H1 (cell line): ENCODE results near the gene FOXA3. TPM values are rescaled to one million over a fixed set of nuclear protein-coding genes. Genes with fewer than 3 reads are reported as not detected.

Source experiments
- CTCF ChIA-PET: fragments of 300-600 bp; sonication (Branson Sonifier 250); formaldehyde crosslinking; loops from one replicate; lab custom pipeline; 2021; ENCODE audit not compliant: partially characterized antibody; lab: Charles Lee
- POLR2A ChIA-PET: fragments of 300-600 bp; sonication (Branson Sonifier 250); formaldehyde crosslinking; loops from one replicate; lab custom pipeline; 2021; ENCODE audit warnings: inconsistent platforms; ENCODE audit not compliant: partially characterized antibody; lab: Charles Lee
- DNase-seq, 2 experiments: peaks; one replicate each; pipeline versions ENCODE4 v3.0.0 to v3.0.0-alpha.2; 2010 to 2022; ENCODE audit warnings: low spot score in 2 of 2, low read depth in 1 of 2, mixed read lengths in 1 of 2
- FAIRE-seq: peaks from 2 replicates; lab custom pipeline; 2011; peaks lifted over from hg19 to GRCh38; lab: Jason Lieb, UNC
- H2AFZ ChIP-seq: 2 replicates; pipeline ENCODE4 v1.8.1; 2012; ENCODE audit warnings: low read length, inconsistent platforms
- H2AK5ac ChIP-seq: 2 replicates; pipeline ENCODE4 v1.6.1; 2013; ENCODE audit warnings: low read depth, low read length
- H2BK120ac ChIP-seq: replicated peaks from 2 replicates; pipeline ENCODE3; 2013; ENCODE audit warnings: low read depth, low read length, inconsistent platforms
- H2BK12ac ChIP-seq: 2 replicates; pipeline ENCODE4 v1.6.1; 2013; ENCODE audit warnings: low read depth, low read length
- H2BK15ac ChIP-seq: 2 replicates; pipeline ENCODE4 v1.6.1; 2013; ENCODE audit warnings: low read length
- H2BK20ac ChIP-seq: 2 replicates; pipeline ENCODE4 v1.6.1; 2013; ENCODE audit warnings: low read length
- H2BK5ac ChIP-seq: 2 replicates; pipeline ENCODE4 v1.6.1; 2013; ENCODE audit warnings: low read depth, low read length
- H3K14ac ChIP-seq: 2 replicates; pipeline ENCODE4 v1.6.1; 2013; ENCODE audit warnings: inconsistent platforms; ENCODE audit not compliant: insufficient read length
- H3K18ac ChIP-seq: 2 replicates; pipeline ENCODE4 v1.6.1; 2013; ENCODE audit warnings: low read length; ENCODE audit errors: extremely low read depth
- H3K23ac ChIP-seq: 2 replicates; pipeline ENCODE4 v1.6.1; 2013; ENCODE audit warnings: inconsistent platforms; ENCODE audit not compliant: insufficient read length
- H3K23me2 ChIP-seq: 2 replicates; pipeline ENCODE4 v1.6.1; 2013; ENCODE audit warnings: low read depth, low read length
- H3K27ac ChIP-seq: 2 replicates; pipeline ENCODE4 v1.6.1; 2011; ENCODE audit warnings: low read depth, low read length, inconsistent platforms
- H3K27me3 ChIP-seq, 4 experiments: replicated peaks in 1 of 4; 1 replicate in 1 of 4; 2 replicates in 3 of 4; pipeline versions ENCODE4 v1.6.1 to v1.8.1; 2011 to 2013; ENCODE audit warnings: low read length in 3 of 4, mild to moderate bottlenecking in 3 of 4, inconsistent platforms in 2 of 4, mixed read lengths in 2 of 4, moderate library complexity in 1 of 4; ENCODE audit not compliant: control insufficient read depth in 3 of 4, insufficient read depth in 3 of 4; ENCODE audit errors: extremely low read depth in 1 of 4
- H3K36me3 ChIP-seq, 4 experiments: 2 replicates each; pipeline versions ENCODE4 v1.6.1 to v1.8.1; 2011 to 2013; ENCODE audit warnings: mild to moderate bottlenecking in 4 of 4, low read length in 3 of 4, moderate library complexity in 2 of 4, control low read depth in 1 of 4, inconsistent platforms in 1 of 4; ENCODE audit not compliant: insufficient read depth in 4 of 4, control insufficient read depth in 2 of 4
- H3K4ac ChIP-seq: replicated peaks from 2 replicates; pipeline ENCODE3; 2013; ENCODE audit warnings: low read length, low read depth, mixed read lengths, inconsistent platforms; ENCODE audit not compliant: insufficient read length
- H3K4me1 ChIP-seq, 4 experiments: replicated peaks in 1 of 4; 1 replicate in 1 of 4; 2 replicates in 3 of 4; pipeline versions ENCODE4 v1.6.1 to v1.8.1; 2011 to 2013; ENCODE audit warnings: low read length in 3 of 4, inconsistent platforms in 2 of 4, mixed read lengths in 1 of 4; ENCODE audit not compliant: insufficient read depth in 4 of 4, control insufficient read depth in 3 of 4
- H3K4me2 ChIP-seq, 2 experiments: 2 replicates each; pipeline versions ENCODE4 v1.6.1 to v1.8.1; 2011 to 2013; ENCODE audit warnings: low read depth in 2 of 2, low read length in 2 of 2, control low read depth in 1 of 2, inconsistent platforms in 1 of 2, mild to moderate bottlenecking in 1 of 2; ENCODE audit not compliant: insufficient read depth in 1 of 2
- H3K4me3 ChIP-seq, 4 experiments: fragments of 200-600, 300-600 bp in 1 of 4; sonication (generic), shearing (Covaris generic), sonication (Bioruptor Twin) in 1 of 4; 2 replicates each; pipeline versions ENCODE4 v1.5.1 to v1.8.1; 2011 to 2016; ENCODE audit warnings: low read length in 4 of 4, low read depth in 3 of 4, control low read depth in 2 of 4, inconsistent platforms in 2 of 4, mild to moderate bottlenecking in 2 of 4, mixed read lengths in 1 of 4, moderate library complexity in 1 of 4; ENCODE audit not compliant: insufficient read depth in 2 of 4; ENCODE audit errors: extremely low read depth in 1 of 4
- H3K56ac ChIP-seq: replicated peaks from 2 replicates; pipeline ENCODE3; 2013; ENCODE audit warnings: low read depth, mild to moderate bottlenecking, mixed read lengths, low read length, inconsistent platforms; ENCODE audit not compliant: insufficient read length
- H3K79me1 ChIP-seq: 2 replicates; pipeline ENCODE4 v1.6.1; 2013; ENCODE audit warnings: low read depth, low read length, control low read depth
- H3K79me2 ChIP-seq, 2 experiments: 2 replicates each; pipeline versions ENCODE4 v1.6.1 to v1.8.1; 2012 to 2013; ENCODE audit warnings: low read length in 2 of 2, mild to moderate bottlenecking in 2 of 2, inconsistent platforms in 1 of 2; ENCODE audit not compliant: insufficient read depth in 2 of 2, control insufficient read depth in 1 of 2
- H3K9ac ChIP-seq, 4 experiments: replicated peaks in 1 of 4; 1 replicate in 1 of 4; 2 replicates in 3 of 4; pipeline versions ENCODE4 v1.6.1 to v1.8.1; 2011 to 2013; ENCODE audit warnings: low read depth in 3 of 4, low read length in 3 of 4, control low read depth in 2 of 4, mild to moderate bottlenecking in 2 of 4, moderate library complexity in 2 of 4, inconsistent platforms in 1 of 4; ENCODE audit errors: extremely low read depth in 1 of 4
- H3K9me3 ChIP-seq, 2 experiments: 2 replicates each; pipeline versions ENCODE4 v1.6.1 to v1.8.1; 2012 to 2013; ENCODE audit warnings: mild to moderate bottlenecking in 2 of 2, moderate library complexity in 2 of 2, control low read depth in 1 of 2, inconsistent platforms in 1 of 2, low read depth in 1 of 2, low read length in 1 of 2, mixed read lengths in 1 of 2; ENCODE audit not compliant: insufficient read depth in 2 of 2
- H4K20me1 ChIP-seq, 2 experiments: replicated peaks in 1 of 2; 2 replicates each; pipeline versions ENCODE3 to v1.8.1; 2011 to 2013; ENCODE audit warnings: inconsistent platforms in 2 of 2, low read length in 2 of 2, mild to moderate bottlenecking in 1 of 2; ENCODE audit not compliant: insufficient read depth in 2 of 2, control insufficient read depth in 1 of 2
- H4K5ac ChIP-seq: 2 replicates; pipeline ENCODE4 v1.6.1; 2013; ENCODE audit warnings: low read length, low read depth, mixed read lengths, inconsistent platforms; ENCODE audit not compliant: insufficient read length
- H4K8ac ChIP-seq: 2 replicates; pipeline ENCODE4 v1.8.0; 2013; ENCODE audit warnings: mild to moderate bottlenecking, moderate library complexity, low read length, inconsistent platforms; ENCODE audit not compliant: insufficient read depth; ENCODE audit errors: extremely low read depth
- H4K91ac ChIP-seq: replicated peaks from 2 replicates; pipeline ENCODE3; 2013; ENCODE audit warnings: low read length, mixed read lengths, inconsistent platforms; ENCODE audit not compliant: insufficient read length
- CEBPB ChIP-seq: IDR thresholded peaks from 2 replicates; pipeline ENCODE4 v1.6.1; 2012; ENCODE audit warnings: low read depth, low read length
- CREB1 ChIP-seq: IDR thresholded peaks from 2 replicates; pipeline ENCODE4 v1.6.1; 2012; ENCODE audit warnings: inconsistent platforms
- EP300 ChIP-seq, 2 experiments: IDR thresholded peaks; 1 replicate in 1 of 2; 2 replicates in 1 of 2; pipeline ENCODE4 v1.6.1; 2011 to 2012; ENCODE audit warnings: low read depth in 2 of 2, low read length in 2 of 2, mild to moderate bottlenecking in 2 of 2, borderline replicate concordance in 1 of 2, inconsistent platforms in 1 of 2, moderate library complexity in 1 of 2
- KDM1A ChIP-seq: fragments of 200-600, 300-600 bp; sonication (generic); IDR thresholded peaks from 2 replicates; pipeline ENCODE4 v1.7.1; 2016; ENCODE audit warnings: mild to moderate bottlenecking, low read length, borderline replicate concordance
- KDM4A ChIP-seq: IDR thresholded peaks from one replicate; pipeline ENCODE4 v1.7.1; 2012; ENCODE audit warnings: low read depth, mild to moderate bottlenecking, moderate library complexity, low read length, inconsistent platforms; ENCODE audit not compliant: severe bottlenecking
- PHF8 ChIP-seq: fragments of 200-600 bp; sonication (generic); conservative IDR thresholded peaks from 2 replicates; pipeline ENCODE4 v1.7.1; 2012; ENCODE audit warnings: low read depth, mild to moderate bottlenecking, inconsistent platforms, low read length, moderate library complexity
- SIRT6 ChIP-seq: IDR thresholded peaks from one replicate; pipeline ENCODE4 v1.7.1; 2012; ENCODE audit warnings: low read length, inconsistent platforms
- TBP ChIP-seq: IDR thresholded peaks from 2 replicates; pipeline ENCODE4 v1.6.1; 2011; ENCODE audit warnings: low read depth, low read length, improper control_type of control experiment
- WGBS, 2 experiments: shearing (Covaris generic) in 1 of 2; methylation state at CpG; one replicate each; pipeline versions ENCODE4 v1.1.6 to v1.1.7; 2013 to 2015; ENCODE audit warnings: low lambda C conversion rate in 2 of 2, mixed read lengths in 2 of 2, inconsistent platforms in 1 of 2, low coverage in 1 of 2, missing lambda C conversion rate in 1 of 2; ENCODE audit not compliant: insufficient replicate concordance in 2 of 2, insufficient coverage in 1 of 2, insufficient read length in 1 of 2; ENCODE audit errors: extremely low coverage in 1 of 2, missing lambda C conversion rate in 1 of 2; 5-methylcytosine and 5-hydroxymethylcytosine counted together
- polyA plus RNA-seq, 7 experiments: library from polyadenylated mRNA; depleted of rRNA in 3 of 7; stranded (reverse) in 5 of 7; unstranded in 2 of 7; fragments of >200 nt in 5 of 7; fragments of 200-250 nt in 2 of 7; gene quantifications; 1 replicate in 5 of 7; 2 replicates in 1 of 7; 4 replicates in 1 of 7; pipeline versions ENCODE4 v1.2.1 to v1.2.3, GENCODE V29; 2011 to 2013; ENCODE audit warnings: missing spikeins in 2 of 7, mixed read lengths in 2 of 7
- total RNA-seq: library from RNA; stranded (reverse); fragmentation: NEBNext Ultra II Directional; extraction: Animal tissue kit (Norgen Biotek cat#: 25700); gene quantifications from 2 replicates; pipeline ENCODE4 v1.2.1, GENCODE V29; 2021
- TF ChIP-seq, protein P1 (sequence below): IDR thresholded peaks from 2 replicates; pipeline ENCODE4 v1.6.1; 2012; ENCODE audit warnings: inconsistent platforms

The FOXA3 gene
- total and polyA plus RNA-seq, 2 of the 8 experiments (the other 6 are each of a cell fraction or from before 2014, with no cell fraction given), result 20.2 to 49.1 TPM

DNA sequence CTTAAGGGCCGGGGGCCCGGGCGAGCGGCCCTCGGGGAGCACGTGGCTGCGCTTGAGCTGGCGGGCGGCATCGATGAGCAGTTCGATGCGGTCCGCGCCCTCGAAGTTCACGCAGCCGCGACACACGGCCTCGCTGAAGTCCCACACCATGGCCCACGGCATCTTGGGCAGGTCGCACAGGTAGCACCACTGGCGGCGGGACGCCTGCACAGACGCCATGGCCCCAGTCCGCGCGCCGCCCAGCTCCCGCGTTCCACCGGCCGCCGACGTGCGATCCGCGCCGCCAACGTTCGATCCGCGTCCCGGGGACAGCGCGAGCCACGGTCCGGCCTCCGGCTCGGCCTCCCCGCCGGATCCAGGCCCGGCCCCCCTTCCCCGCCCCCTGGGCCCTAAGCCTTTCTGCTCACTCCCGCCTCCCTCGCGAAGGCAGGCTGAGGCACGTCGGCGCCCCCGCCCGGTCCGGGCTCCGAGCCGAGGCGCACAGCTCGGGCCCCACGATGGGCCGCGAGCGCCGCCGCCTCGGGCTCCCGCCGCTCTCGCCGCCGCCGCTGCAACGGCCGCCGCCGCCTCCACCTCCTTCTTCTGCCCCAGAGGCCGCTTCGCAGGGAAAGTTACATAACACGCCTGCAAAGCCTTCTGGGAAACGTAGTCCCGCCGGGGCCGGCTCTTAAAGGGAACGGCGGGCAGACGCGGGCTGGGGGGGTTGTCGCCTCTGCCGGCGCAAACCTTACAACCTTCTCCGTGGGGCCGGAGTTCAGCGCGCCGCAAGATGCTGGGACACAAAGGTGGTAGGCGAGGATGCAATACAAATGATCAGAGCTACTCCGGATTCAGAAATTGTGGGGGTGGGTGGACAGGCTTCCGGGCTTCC, 21.7 kb downstream of the FOXA3 start, which contains the start of gene IRF2BP1:
IRF2BP1 (minus strand) TSS at position 586 of the 871 bp plus-strand sequence; CDS start at position 219, 367 bp downstream.
- FAIRE-seq (no peak), DNase-seq (peak in 1 of 2 experiments; percentile 91)
- Histone ChIP-seq H3K14ac (no peak within 1 kb of the TSS), H3K18ac (peak within 1 kb of the TSS; percentile 87), H3K36me3 (peaks cover 0 to 7% (median 0%) of the 10 kb centered on the region in 4 experiments; a peak in 1 of 8 replicates), H3K23ac (no peak within 1 kb of the TSS), H3K9me3 (no peaks in the 10 kb centered on the region), H4K20me1 (peaks cover 3 to 12% of the 10 kb centered on the region in 2 experiments), H3K4ac (no peak within 1 kb of the TSS), H2BK12ac (peak within 1 kb of the TSS; percentile 50; the same call in 1 of the 2 replicates), H3K27ac (peak within 1 kb of the TSS; percentile 86), H3K79me2 (no peaks in the 10 kb centered on the region; a peak in 1 of 4 replicates), H4K91ac (peak within 1 kb of the TSS; percentile 89), H3K9ac (peak within 1 kb of the TSS; percentile 62 to 81 (median 76)), H2AK5ac (no peak within 1 kb of the TSS), H3K4me2 (peak within 1 kb of the TSS; percentile 49 to 76), H3K27me3 (no peaks in the 10 kb centered on the region), H3K56ac (peak within 1 kb of the TSS; percentile 89), H2AFZ (peak within 1 kb of the TSS; percentile 94; the same call in 1 of the 2 replicates), H3K23me2 (peaks cover 11% of the 10 kb centered on the region; the same call in 1 of the 2 replicates), H4K8ac (peak within 1 kb of the TSS; percentile 98), H3K4me1 (peaks cover 6 to 28% (median 18%) of the 10 kb centered on the region in 4 experiments), H4K5ac (peak within 1 kb of the TSS; percentile 93), H2BK20ac (no peak within 1 kb of the TSS), H3K79me1 (0 out of 2 replicates have a peak, but pooled peaks cover 2% of the 10 kb centered on the region), H2BK120ac (no peak within 1 kb of the TSS), H2BK15ac (peak within 1 kb of the TSS; percentile 88; the same call in 1 of the 2 replicates), H3K4me3 (peak within 1 kb of the TSS; percentile 71 to 80 (median 78)), H2BK5ac (peak within 1 kb of the TSS; percentile 60)
- ChIA-PET POLR2A (interaction anchor here (0.6 to 9.8 kb wide), 18 partner anchors 11 to 121 kb away, joined by 3 to 277 read pairs (median 4); partner anchors contain the start of genes CCDC61, FOXA3, MYPOP and RSPH6A), CTCF (interaction anchor here (0.6 to 10.7 kb wide), 10 partner anchors 17 to 107 kb away, joined by 3 to 208 read pairs (median 4); partner anchors contain the start of genes DMPK, DMWD, FOXA3 and MYPOP)
- 1% methylated on average over 54 of the region's 107 CpGs; no CpG with 5 or more reads in 1 of the 2 experiments for WGBS, 2 experiments
- TF ChIP-seq TBP, result peak; percentile 32; the same call in 1 of the 2 replicates
- TF ChIP-seq CREB1, result peak; percentile 14; the same call in 1 of the 2 replicates
- peak in 1 of 2 experiments; percentile 42; a peak in 1 of 3 replicates for TF ChIP-seq EP300 (IDR thresholded peaks at IDR 0.05; ENCODE audit: borderline replicate concordance in 1 of 2, low read depth in 2 of 2, low read length in 2 of 2)
- TF ChIP-seq KDM1A, result no peak; the same call in 1 of the 2 replicates
- peak; percentile 55; the same call in 1 of the 2 replicates for TF ChIP-seq PHF8
- TF ChIP-seq, protein P1, sequence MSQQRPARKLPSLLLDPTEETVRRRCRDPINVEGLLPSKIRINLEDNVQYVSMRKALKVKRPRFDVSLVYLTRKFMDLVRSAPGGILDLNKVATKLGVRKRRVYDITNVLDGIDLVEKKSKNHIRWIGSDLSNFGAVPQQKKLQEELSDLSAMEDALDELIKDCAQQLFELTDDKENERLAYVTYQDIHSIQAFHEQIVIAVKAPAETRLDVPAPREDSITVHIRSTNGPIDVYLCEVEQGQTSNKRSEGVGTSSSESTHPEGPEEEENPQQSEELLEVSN, result peak; percentile 76
- TF ChIP-seq KDM4A, result peak; percentile 46
- peak; percentile 94 for TF ChIP-seq CEBPB
- no peak for TF ChIP-seq SIRT6
